GM23248 (cell line): ENCODE data around the gene TNFRSF12A.

ENCODE experiments used
- EZH2 ChIP-seq: fragments of 200-600 bp; sonication (generic); IDR thresholded peaks from 2 replicates; pipeline ENCODE4 v1.6.1; 2018; ENCODE audit warnings: antibody characterized with exemption, mild to moderate bottlenecking; ENCODE audit not compliant: insufficient read depth, poor library complexity, severe bottlenecking
- EZH2phosphoT487 ChIP-seq: fragments of 200-600 bp; sonication (generic); IDR thresholded peaks from 2 replicates; pipeline ENCODE4 v1.6.1; 2018; ENCODE audit warnings: antibody characterized with exemption, moderate library complexity, mild to moderate bottlenecking, low read depth; ENCODE audit not compliant: insufficient read depth

DNA sequence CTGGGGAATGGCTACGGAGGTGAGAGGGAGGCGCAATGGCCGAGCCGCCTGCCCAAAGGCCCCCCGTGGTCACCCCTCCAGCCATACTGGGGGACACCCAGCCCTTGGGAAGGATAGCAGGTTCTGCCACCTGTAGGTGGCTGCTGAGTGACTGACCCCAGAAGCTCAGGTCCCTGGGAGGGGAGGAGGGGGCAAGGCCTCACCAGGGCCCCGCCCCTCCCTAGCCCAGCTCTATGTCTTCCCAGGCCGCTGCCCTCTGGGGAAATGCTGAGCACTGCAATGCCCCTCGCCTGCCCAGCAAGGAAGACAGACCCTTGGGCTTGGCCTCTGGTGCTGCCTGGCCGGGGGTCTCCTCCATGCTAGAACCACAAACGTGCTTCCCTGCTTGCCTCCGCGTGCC, 18.9 kb upstream of the TNFRSF12A start:
- TF ChIP-seq EZH2phosphoT487 (no peak), EZH2 (no peak)
